ENCODE results near the gene LCP1.

LCP1 gene

GRCh38 chr13:46131705-46132104, 50.3 kb downstream of the LCP1 start:
- no peak for DNase-seq (ENCODE audit: low read depth)
- no peak overlapping the region for H3K4me3 ChIP-seq (ENCODE audit: low read depth, low read length)

GRCh38 chr13:46129955-46130618, 51.9 kb downstream of the LCP1 start:
- no peak for TF ChIP-seq CTCF (IDR thresholded peaks at IDR 0.05; ENCODE audit: low read depth, low read length, missing control alignments)
- H3K4me3 ChIP-seq (ENCODE audit: low read depth, low read length), result no peak overlapping the region
- no peak for DNase-seq (ENCODE audit: low read depth)

More at GRCh38 chr13:46131705-46132104, 50.3 kb downstream of the LCP1 start:
- TF ChIP-seq CTCF (IDR thresholded peaks at IDR 0.05; ENCODE audit: low read depth, low read length, missing control alignments), result no peak

GRCh38 chr13:46129124-46129523, 52.9 kb downstream of the LCP1 start:
- TF ChIP-seq CTCF (IDR thresholded peaks at IDR 0.05; ENCODE audit: low read depth, low read length, missing control alignments), result no peak
- no peak for DNase-seq (ENCODE audit: low read depth)
- no peak overlapping the region for H3K4me3 ChIP-seq (ENCODE audit: low read depth, low read length)

- TF ChIP-seq CTCF (IDR thresholded peaks at IDR 0.05; ENCODE audit: low read depth, low read length, missing control alignments), result no peak
- H3K4me3 ChIP-seq (ENCODE audit: low read depth, low read length), result no peak overlapping the region
- no peak for DNase-seq (ENCODE audit: low read depth)
Observed at GRCh38 chr13:46127358-46128023, 54.5 kb downstream of the LCP1 start.

- peak; percentile 36 for DNase-seq (ENCODE audit: low read depth)
- TF ChIP-seq CTCF (IDR thresholded peaks at IDR 0.05; ENCODE audit: low read depth, low read length, missing control alignments), result peak; percentile 88
Observed at GRCh38 chr13:46126552-46127357, 55.2 kb downstream of the LCP1 start.

GRCh38 chr13:46126056-46126455, 55.9 kb downstream of the LCP1 start:
- no peak for DNase-seq (ENCODE audit: low read depth)
- TF ChIP-seq CTCF (IDR thresholded peaks at IDR 0.05; ENCODE audit: low read depth, low read length, missing control alignments), result no peak
- H3K4me3 ChIP-seq (ENCODE audit: low read depth, low read length), result no peak overlapping the region

More at GRCh38 chr13:46126552-46127357, 55.2 kb downstream of the LCP1 start:
- H3K4me3 ChIP-seq (ENCODE audit: low read depth, low read length), result no peak overlapping the region
